ENCODE data around the gene NOXO1.
"Not testable (repeated sequence)": the region's sequence is repeated elsewhere in the genome, so short reads cannot be mapped to it uniquely, and the experiment has no call there.

NOXO1 gene

GRCh38 chr16:1962161-1963153 is 18.8 kb downstream of the NOXO1 start:
- DNase-seq (ENCODE audit: low spot score), result not testable (repeated sequence)

DNA sequence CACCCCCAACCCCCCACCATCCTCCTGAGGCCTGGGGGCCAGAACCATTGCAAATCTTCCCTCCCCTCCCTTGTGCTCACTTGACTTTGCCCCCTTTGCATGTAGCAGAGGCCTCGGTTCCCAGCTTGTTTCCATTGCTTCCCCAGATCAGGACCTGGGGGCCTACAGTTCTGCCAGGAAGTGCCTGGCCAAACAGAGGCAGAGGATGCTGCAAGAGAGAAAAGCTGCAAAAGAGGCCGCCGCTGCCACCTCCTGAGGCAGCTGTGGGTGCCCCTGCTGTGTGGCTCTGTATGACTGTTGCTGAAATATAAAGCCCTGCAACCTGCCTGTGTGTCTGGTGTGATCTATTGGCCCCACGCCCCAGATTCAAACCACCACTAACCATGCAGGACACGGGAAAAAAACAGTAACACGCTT is 19.6 kb downstream of the NOXO1 start:
- peak; percentile 57 for DNase-seq (ENCODE audit: low spot score)

- DNase-seq (ENCODE audit: low spot score), result peak; percentile 82
Measured at GRCh38 chr16:1960665-1961630, 20.3 kb downstream of the NOXO1 start.

- peak; percentile 83 for DNase-seq (ENCODE audit: low spot score)
Measured at GRCh38 chr16:1959269-1960039, 21.8 kb downstream of the NOXO1 start, which contains the start of gene NDUFB10. Gene NDUFB10, plus strand, starts transcription at chr16:1959538. Its CDS starts 87 bp downstream, at chr16:1959625.

GRCh38 chr16:1958715-1959268 is 22.5 kb downstream of the NOXO1 start:
- DNase-seq (ENCODE audit: low spot score), result no peak

- not testable (repeated sequence) for DNase-seq (ENCODE audit: low spot score)
Measured at GRCh38 chr16:1958143-1958491, 23.2 kb downstream of the NOXO1 start.

GRCh38 chr16:1957434-1958142 is 23.7 kb downstream of the NOXO1 start:
- not testable (repeated sequence) for DNase-seq (ENCODE audit: low spot score)

- no peak for DNase-seq (ENCODE audit: low spot score)
Measured at GRCh38 chr16:1953734-1954133, 27.5 kb downstream of the NOXO1 start.

DNA sequence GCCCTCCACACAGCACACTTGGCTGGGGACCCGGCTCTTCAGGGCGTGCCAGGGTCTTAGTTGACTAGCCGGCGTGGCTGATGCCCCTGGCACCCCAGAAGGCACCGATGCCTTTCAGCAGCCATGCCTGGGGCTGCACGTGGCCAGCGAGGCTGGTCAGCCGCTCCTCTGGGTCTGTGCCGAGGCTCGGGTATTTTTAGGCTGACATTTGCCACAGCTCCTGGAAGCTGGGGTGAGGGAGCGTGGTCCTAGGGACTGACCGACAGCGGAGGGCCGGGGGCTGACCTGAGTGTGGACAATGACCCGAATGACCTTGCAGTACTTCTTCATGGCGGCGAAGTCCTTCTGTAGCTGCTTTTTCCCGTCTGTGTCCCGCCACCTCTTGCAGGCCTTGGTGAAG is 30.7 kb downstream of the NOXO1 start:
- DNase-seq (ENCODE audit: low spot score), result no peak

DNA sequence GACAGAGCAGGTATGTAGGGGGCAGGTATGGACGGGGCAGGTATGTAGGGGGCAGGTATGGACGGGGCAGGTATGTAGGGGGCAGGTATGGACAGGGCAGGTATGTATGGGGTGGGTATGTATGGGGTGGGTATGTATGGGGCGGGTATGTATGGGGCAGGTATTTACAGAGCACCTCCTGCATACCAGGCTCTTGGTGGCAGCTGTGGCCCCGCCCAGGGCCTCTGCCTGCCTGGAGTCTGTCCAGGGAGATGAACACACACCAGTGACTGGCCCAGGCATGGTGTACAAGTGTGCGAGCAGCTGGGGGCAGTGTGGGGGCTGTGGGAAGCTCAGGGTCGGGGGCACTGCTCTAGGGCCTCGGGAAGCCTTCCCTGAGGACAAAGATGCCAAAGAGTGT is 31.2 kb downstream of the NOXO1 start:
- DNase-seq (ENCODE audit: low spot score), result no peak

GRCh38 chr16:1949507-1949906 is 31.8 kb downstream of the NOXO1 start:
- DNase-seq (ENCODE audit: low spot score), result no peak

DNA sequence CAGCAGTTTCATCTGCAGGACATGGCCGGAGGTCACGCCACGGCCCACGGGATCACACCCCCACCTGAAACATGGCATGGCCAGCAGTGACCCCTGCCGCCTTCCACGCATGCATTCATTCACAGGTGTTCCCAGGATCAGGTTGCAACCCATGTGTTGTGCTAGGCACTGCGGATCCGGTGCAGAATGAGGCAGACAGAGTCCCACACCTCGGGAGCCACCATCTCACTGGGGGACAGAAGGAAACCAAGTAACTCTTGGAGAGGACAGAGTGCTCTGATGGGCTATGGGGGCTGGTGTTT is 33.9 kb downstream of the NOXO1 start:
- no peak for DNase-seq (ENCODE audit: low spot score)

GRCh38 chr16:1946495-1947368 is 34.5 kb downstream of the NOXO1 start:
- no peak for DNase-seq (ENCODE audit: low spot score)

- DNase-seq (ENCODE audit: low spot score), result no peak
Measured at GRCh38 chr16:1945559-1946391, 35.5 kb downstream of the NOXO1 start.

DNA sequence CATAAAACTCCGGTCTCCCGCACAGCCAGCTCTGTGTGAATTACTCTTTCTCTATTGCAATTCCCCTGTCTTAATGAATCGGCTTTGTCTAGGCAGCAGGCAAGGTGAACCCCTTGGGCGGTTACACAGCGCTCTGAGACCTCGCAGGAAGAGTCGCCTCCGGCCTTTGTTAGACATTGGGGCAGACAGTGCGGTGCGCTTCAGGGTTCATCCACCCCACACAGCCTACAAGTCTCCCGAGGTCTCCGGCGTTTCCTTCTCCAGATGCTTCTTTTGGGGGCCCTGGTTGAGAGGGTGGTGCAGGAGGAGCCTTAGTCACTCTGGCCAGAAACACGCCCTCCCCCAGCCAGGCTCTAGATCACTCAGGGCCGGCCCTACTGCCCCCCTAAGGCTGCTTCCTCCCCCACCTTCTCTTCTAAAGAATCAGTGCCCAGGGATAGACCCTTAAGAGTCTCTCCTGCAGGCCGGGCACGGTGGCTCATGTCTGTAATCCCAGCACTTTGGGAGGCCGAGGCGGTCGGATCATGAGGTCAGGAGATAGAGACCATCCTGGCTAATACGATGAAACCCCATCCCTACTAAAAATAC is 36.6 kb downstream of the NOXO1 start:
- no peak for DNase-seq (ENCODE audit: low spot score)

GRCh38 chr16:1942810-1943726 is 38.2 kb downstream of the NOXO1 start, which contains the start of gene MSRB1:
Gene MSRB1, minus strand, starts transcription at chr16:1943199. Its CDS starts 43 bp downstream, at chr16:1943156.
- DNase-seq (ENCODE audit: low spot score), result peak; percentile 99

GRCh38 chr16:1942047-1942809 is 39.0 kb downstream of the NOXO1 start:
- DNase-seq (ENCODE audit: low spot score), result no peak

All from cerebellar cortex (tissue), 1 donor.